ENCODE results near the gene FARS2.

FARS2 gene

GRCh38 chr6:5466281-5467136 lies 205.2 kb downstream of the FARS2 start:
- no peak overlapping the region for H2AFZ ChIP-seq (ENCODE audit: low read depth, low read length)
- peaks cover 47% of the 10 kb centered on the region for H3K4me1 ChIP-seq (ENCODE audit: insufficient read depth, low read length)
- no peak overlapping the region for H3K4me3 ChIP-seq (ENCODE audit: low read length)
- H3K9me3 ChIP-seq (ENCODE audit: low read length): no peaks in the 10 kb centered on the region
- H3K27me3 ChIP-seq (ENCODE audit: insufficient read depth, low read length): no peaks in the 10 kb centered on the region
- H3K36me3 ChIP-seq (ENCODE audit: insufficient read depth, low read length): no peaks in the 10 kb centered on the region

- no peaks in the 10 kb centered on the region for H3K9me3 ChIP-seq (ENCODE audit: low read length)
- H3K36me3 ChIP-seq (ENCODE audit: insufficient read depth, low read length): no peaks in the 10 kb centered on the region
- H3K4me1 ChIP-seq (ENCODE audit: insufficient read depth, low read length): peaks cover 49% of the 10 kb centered on the region
- no peak overlapping the region for H2AFZ ChIP-seq (ENCODE audit: low read depth, low read length)
- H3K27me3 ChIP-seq (ENCODE audit: insufficient read depth, low read length): no peaks in the 10 kb centered on the region
- H3K4me3 ChIP-seq (ENCODE audit: low read length): no peak overlapping the region
These were observed 207.3 kb downstream of the FARS2 start for GRCh38 chr6:5468586-5468985.

GRCh38 chr6:5469101-5469846 lies 208.0 kb downstream of the FARS2 start:
- Histone ChIP-seq H3K27me3 (ENCODE audit: insufficient read depth, low read length) (no peaks in the 10 kb centered on the region), H3K4me1 (ENCODE audit: insufficient read depth, low read length) (peaks cover 44% of the 10 kb centered on the region), H3K9me3 (ENCODE audit: low read length) (no peaks in the 10 kb centered on the region), H3K36me3 (ENCODE audit: insufficient read depth, low read length) (no peaks in the 10 kb centered on the region), H2AFZ (ENCODE audit: low read depth, low read length) (no peak overlapping the region), H3K4me3 (ENCODE audit: low read length) (no peak overlapping the region)

GRCh38 chr6:5471044-5471443 lies 209.7 kb downstream of the FARS2 start:
- H3K9me3 ChIP-seq (ENCODE audit: low read length): no peaks in the 10 kb centered on the region
- no peaks in the 10 kb centered on the region for H3K27me3 ChIP-seq (ENCODE audit: insufficient read depth, low read length)
- peak overlapping the region; percentile 13 for H2AFZ ChIP-seq (ENCODE audit: low read depth, low read length)
- peak overlapping the region; percentile 33 for H3K4me3 ChIP-seq (ENCODE audit: low read length)
- peaks cover 44% of the 10 kb centered on the region for H3K4me1 ChIP-seq (ENCODE audit: insufficient read depth, low read length)
- H3K36me3 ChIP-seq (ENCODE audit: insufficient read depth, low read length): no peaks in the 10 kb centered on the region

- Histone ChIP-seq H3K4me3 (ENCODE audit: low read length) (peak overlapping the region; percentile 33), H3K27me3 (ENCODE audit: insufficient read depth, low read length) (no peaks in the 10 kb centered on the region), H2AFZ (ENCODE audit: low read depth, low read length) (peak overlapping the region; percentile 13), H3K4me1 (ENCODE audit: insufficient read depth, low read length) (peaks cover 44% of the 10 kb centered on the region), H3K9me3 (ENCODE audit: low read length) (no peaks in the 10 kb centered on the region), H3K36me3 (ENCODE audit: insufficient read depth, low read length) (no peaks in the 10 kb centered on the region)
These were observed 210.5 kb downstream of the FARS2 start for GRCh38 chr6:5471637-5472398.

- H3K27me3 ChIP-seq (ENCODE audit: insufficient read depth, low read length): no peaks in the 10 kb centered on the region
- H3K9me3 ChIP-seq (ENCODE audit: low read length): no peaks in the 10 kb centered on the region
- peaks cover 44% of the 10 kb centered on the region for H3K4me1 ChIP-seq (ENCODE audit: insufficient read depth, low read length)
- no peak overlapping the region for H2AFZ ChIP-seq (ENCODE audit: low read depth, low read length)
- peak overlapping the region; percentile 17 for H3K4me3 ChIP-seq (ENCODE audit: low read length)
- no peaks in the 10 kb centered on the region for H3K36me3 ChIP-seq (ENCODE audit: insufficient read depth, low read length)
These were observed 211.3 kb downstream of the FARS2 start for GRCh38 chr6:5472571-5472970.

GRCh38 chr6:5475779-5476178 lies 214.5 kb downstream of the FARS2 start:
- Histone ChIP-seq H3K4me3 (ENCODE audit: low read length) (no peak overlapping the region), H3K27me3 (ENCODE audit: insufficient read depth, low read length) (no peaks in the 10 kb centered on the region), H3K9me3 (ENCODE audit: low read length) (no peaks in the 10 kb centered on the region)

GRCh38 chr6:5478380-5478779 lies 217.1 kb downstream of the FARS2 start:
- H3K9me3 ChIP-seq (ENCODE audit: low read length): no peaks in the 10 kb centered on the region
- no peaks in the 10 kb centered on the region for H3K27me3 ChIP-seq (ENCODE audit: insufficient read depth, low read length)
- H3K4me1 ChIP-seq (ENCODE audit: insufficient read depth, low read length): no peaks in the 10 kb centered on the region
- H2AFZ ChIP-seq (ENCODE audit: low read depth, low read length): no peak overlapping the region
- H3K4me3 ChIP-seq (ENCODE audit: low read length): no peak overlapping the region
- H3K36me3 ChIP-seq (ENCODE audit: insufficient read depth, low read length): no peaks in the 10 kb centered on the region

More at GRCh38 chr6:5475779-5476178, 214.5 kb downstream of the FARS2 start:
- Histone ChIP-seq H3K4me1 (ENCODE audit: insufficient read depth, low read length) (peaks cover 21% of the 10 kb centered on the region), H2AFZ (ENCODE audit: low read depth, low read length) (no peak overlapping the region), H3K36me3 (ENCODE audit: insufficient read depth, low read length) (no peaks in the 10 kb centered on the region)

GRCh38 chr6:5481033-5481432 lies 219.7 kb downstream of the FARS2 start:
- no peak overlapping the region for H2AFZ ChIP-seq (ENCODE audit: low read depth, low read length)

GRCh38 chr6:5481750-5482149 lies 220.4 kb downstream of the FARS2 start:
- no peaks in the 10 kb centered on the region for H3K4me1 ChIP-seq (ENCODE audit: insufficient read depth, low read length)

More at GRCh38 chr6:5481033-5481432, 219.7 kb downstream of the FARS2 start:
- Histone ChIP-seq H3K9me3 (ENCODE audit: low read length) (no peaks in the 10 kb centered on the region), H3K4me1 (ENCODE audit: insufficient read depth, low read length) (no peaks in the 10 kb centered on the region), H3K36me3 (ENCODE audit: insufficient read depth, low read length) (no peaks in the 10 kb centered on the region), H3K27me3 (ENCODE audit: insufficient read depth, low read length) (no peaks in the 10 kb centered on the region), H3K4me3 (ENCODE audit: low read length) (no peak overlapping the region)

GRCh38 chr6:5482619-5483018 lies 221.3 kb downstream of the FARS2 start:
- no peak overlapping the region for H2AFZ ChIP-seq (ENCODE audit: low read depth, low read length)
- H3K4me1 ChIP-seq (ENCODE audit: insufficient read depth, low read length): no peaks in the 10 kb centered on the region
- no peak overlapping the region for H3K4me3 ChIP-seq (ENCODE audit: low read length)
- no peaks in the 10 kb centered on the region for H3K9me3 ChIP-seq (ENCODE audit: low read length)
- H3K36me3 ChIP-seq (ENCODE audit: insufficient read depth, low read length): no peaks in the 10 kb centered on the region
- no peaks in the 10 kb centered on the region for H3K27me3 ChIP-seq (ENCODE audit: insufficient read depth, low read length)

More at GRCh38 chr6:5481750-5482149, 220.4 kb downstream of the FARS2 start:
- Histone ChIP-seq H2AFZ (ENCODE audit: low read depth, low read length) (no peak overlapping the region), H3K4me3 (ENCODE audit: low read length) (no peak overlapping the region), H3K9me3 (ENCODE audit: low read length) (no peaks in the 10 kb centered on the region), H3K27me3 (ENCODE audit: insufficient read depth, low read length) (no peaks in the 10 kb centered on the region), H3K36me3 (ENCODE audit: insufficient read depth, low read length) (no peaks in the 10 kb centered on the region)

- Histone ChIP-seq H2AFZ (ENCODE audit: low read depth, low read length) (no peak overlapping the region), H3K9me3 (ENCODE audit: low read length) (no peaks in the 10 kb centered on the region), H3K36me3 (ENCODE audit: insufficient read depth, low read length) (no peaks in the 10 kb centered on the region), H3K4me1 (ENCODE audit: insufficient read depth, low read length) (no peaks in the 10 kb centered on the region), H3K27me3 (ENCODE audit: insufficient read depth, low read length) (no peaks in the 10 kb centered on the region), H3K4me3 (ENCODE audit: low read length) (no peak overlapping the region)
These were observed 223.4 kb downstream of the FARS2 start for GRCh38 chr6:5484692-5485091.

- Histone ChIP-seq H3K27me3 (ENCODE audit: insufficient read depth, low read length) (no peaks in the 10 kb centered on the region), H3K4me1 (ENCODE audit: insufficient read depth, low read length) (no peaks in the 10 kb centered on the region), H2AFZ (ENCODE audit: low read depth, low read length) (no peak overlapping the region), H3K9me3 (ENCODE audit: low read length) (no peaks in the 10 kb centered on the region), H3K4me3 (ENCODE audit: low read length) (no peak overlapping the region), H3K36me3 (ENCODE audit: insufficient read depth, low read length) (no peaks in the 10 kb centered on the region)
These were observed 224.9 kb downstream of the FARS2 start for GRCh38 chr6:5486214-5486613.

All from neuron (in vitro differentiated cells).